PC-9 (cell line): Measurements from ENCODE around the gene EBP. TPM values are rescaled to one million over a fixed set of nuclear protein-coding genes. Genes with fewer than 3 reads are reported as not detected.

Source experiments
- BruUV-seq: library from RNA; stranded (reverse); fragments of 400-500 nt; replicated peaks from 2 replicates; lab custom pipeline; 2021; lab: Mats Ljungman, UMichigan
- CTCF ChIA-PET: fragments of 300-600 bp; sonication (Branson Sonifier 250); formaldehyde crosslinking; loops from one replicate; lab custom pipeline; 2022; ENCODE audit warnings: antibody characterized with exemption; lab: Charles Lee
- POLR2A ChIA-PET: fragments of 300-600 bp; sonication (Branson Sonifier 250); formaldehyde crosslinking; loops from one replicate; lab custom pipeline; 2022; ENCODE audit warnings: antibody characterized with exemption; ENCODE audit not compliant: unreplicated experiment; lab: Charles Lee
- DNase-seq, 2 experiments: peaks; one replicate each; pipeline versions ENCODE4 v3.0.0 to v3.0.0-alpha.2; 2015 to 2022; ENCODE audit warnings: mixed read lengths in 1 of 2
- H2AFZ ChIP-seq: fragments of 200-600 bp; sonication (generic); 2 replicates; pipeline ENCODE4 v1.8.1; 2017; ENCODE audit warnings: antibody characterized with exemption
- H3F3A ChIP-seq: fragments of 200-600 bp; sonication (generic); 2 replicates; pipeline ENCODE4 v1.8.1; 2017; ENCODE audit warnings: antibody characterized with exemption, mild to moderate bottlenecking, low read depth; ENCODE audit not compliant: insufficient read depth
- H3K27ac ChIP-seq: fragments of 200-600 bp; sonication (generic); 2 replicates; pipeline ENCODE4 v1.6.1; 2016; ENCODE audit warnings: mixed run types
- H3K27me3 ChIP-seq: fragments of 200-600 bp; sonication (generic); 2 replicates; pipeline ENCODE4 v1.6.1; 2016; ENCODE audit warnings: low read depth, mixed run types; ENCODE audit not compliant: insufficient read depth
- H3K36me3 ChIP-seq: fragments of 200-600 bp; sonication (generic); 2 replicates; pipeline ENCODE4 v1.6.1; 2016; ENCODE audit warnings: low read depth, mixed run types
- H3K4me1 ChIP-seq: fragments of 200-600 bp; sonication (generic); replicated peaks from 2 replicates; pipeline ENCODE4 v1.6.1; 2016; ENCODE audit warnings: mixed run types; ENCODE audit not compliant: insufficient read depth
- H3K4me2 ChIP-seq: fragments of 200-600 bp; sonication (generic); 2 replicates; pipeline ENCODE4 v1.6.1; 2017; ENCODE audit warnings: mixed run types
- H3K4me3 ChIP-seq: fragments of 200-600 bp; sonication (generic); 2 replicates; pipeline ENCODE4 v1.6.1; 2016; ENCODE audit warnings: mixed run types
- H3K79me2 ChIP-seq: fragments of 200-600 bp; sonication (generic); 2 replicates; pipeline ENCODE4 v1.6.1; 2017; ENCODE audit warnings: low read depth, mixed run types
- H3K9me2 ChIP-seq: fragments of 200-600 bp; sonication (generic); 2 replicates; pipeline ENCODE4 v1.8.1; 2017; ENCODE audit warnings: mild to moderate bottlenecking; ENCODE audit not compliant: insufficient read depth
- H3K9me3 ChIP-seq: fragments of 200-600 bp; sonication (generic); 2 replicates; pipeline ENCODE4 v1.8.1; 2016; ENCODE audit warnings: low read depth; ENCODE audit not compliant: insufficient read depth
- H4K20me1 ChIP-seq: fragments of 200-600 bp; sonication (generic); 2 replicates; pipeline ENCODE4 v1.8.1; 2017; ENCODE audit not compliant: insufficient read depth
- CTCF ChIP-seq: fragments of 200-600 bp; sonication (generic); conservative IDR thresholded peaks from 2 replicates; pipeline ENCODE4 v1.6.1; 2017; ENCODE audit warnings: mixed run types, antibody characterized with exemption, mild to moderate bottlenecking, moderate library complexity
- EZH2 ChIP-seq: fragments of 200-600 bp; sonication (generic); IDR thresholded peaks from 2 replicates; pipeline ENCODE4 v1.8.0; 2017; ENCODE audit warnings: antibody characterized with exemption, low read depth
- intact Hi-C: fragments of 100-400 bp; cut with micrococcal nuclease; formaldehyde crosslinking; loops from one replicate; pipeline ENCODE4 v1.10.0; 2022; ENCODE audit not compliant: unreplicated experiment
- total RNA-seq: library from RNA; stranded (reverse); gene quantifications from 2 replicates; pipeline ENCODE4 v1.2.3, GENCODE V29; 2021

EBP gene
- total RNA-seq, 1 experiment from 2014 or later = 113 TPM

- DNase-seq = peak in 1 of 2 experiments; percentile 59
- intact Hi-C loops = no loop called here
- H3K27ac ChIP-seq = peak overlapping the region; percentile 67
- H2AFZ ChIP-seq = no peak overlapping the region
- H3K4me3 ChIP-seq = no peak overlapping the region
- H3K9me3 ChIP-seq = no peaks in the 10 kb centered on the region
- H3K9me2 ChIP-seq = no peaks in the 10 kb centered on the region
- TF ChIP-seq EZH2 (no peak), CTCF (no peak)
- POLR2A ChIA-PET = no interaction called here
- H3K79me2 ChIP-seq = no peaks in the 10 kb centered on the region
- no peaks in the 10 kb centered on the region for H3K36me3 ChIP-seq
- H3F3A ChIP-seq = no peaks in the 10 kb centered on the region
- TSS peak; percentile 79 for BruUV-seq
- CTCF ChIA-PET = no interaction called here
- peak overlapping the region; percentile 28; the same call in 1 of the 2 replicates for H3K4me2 ChIP-seq
- no peaks in the 10 kb centered on the region; the same call in 1 of the 2 replicates for H3K4me1 ChIP-seq
- no peaks in the 10 kb centered on the region for H3K27me3 ChIP-seq
- no peaks in the 10 kb centered on the region for H4K20me1 ChIP-seq
These were observed 9.9 kb downstream of the EBP start for GRCh38 chrX:48531358-48531959.

- intact Hi-C loops = no loop called here
- H3K79me2 ChIP-seq = no peaks in the 10 kb centered on the region
- ChIA-PET POLR2A (no interaction called here), CTCF (no interaction called here)
- H3K4me2 ChIP-seq = peak overlapping the region; percentile 28; the same call in 1 of the 2 replicates
- H4K20me1 ChIP-seq = no peaks in the 10 kb centered on the region
- no peak for DNase-seq
- no peak overlapping the region for H2AFZ ChIP-seq
- no peaks in the 10 kb centered on the region; the same call in 1 of the 2 replicates for H3K4me1 ChIP-seq
- no peaks in the 10 kb centered on the region for H3K9me3 ChIP-seq
- H3K36me3 ChIP-seq = no peaks in the 10 kb centered on the region
- no TSS peak for BruUV-seq
- no peaks in the 10 kb centered on the region for H3F3A ChIP-seq
- TF ChIP-seq EZH2 (no peak), CTCF (no peak)
- no peaks in the 10 kb centered on the region for H3K9me2 ChIP-seq
- no peak overlapping the region for H3K4me3 ChIP-seq
- H3K27me3 ChIP-seq = no peaks in the 10 kb centered on the region
- H3K27ac ChIP-seq = peak overlapping the region; percentile 67
These were observed 10.6 kb downstream of the EBP start for GRCh38 chrX:48532161-48532560.

- intact Hi-C loops = no loop called here
- H3K36me3 ChIP-seq = no peaks in the 10 kb centered on the region
- TF ChIP-seq EZH2 (no peak), CTCF (no peak)
- no peaks in the 10 kb centered on the region for H3K27me3 ChIP-seq
- no peak overlapping the region for H2AFZ ChIP-seq
- no peak overlapping the region for H3K4me3 ChIP-seq
- H3K9me3 ChIP-seq = no peaks in the 10 kb centered on the region
- H3F3A ChIP-seq = no peaks in the 10 kb centered on the region
- no peak overlapping the region for H3K4me2 ChIP-seq
- H3K79me2 ChIP-seq = no peaks in the 10 kb centered on the region
- no peak overlapping the region for H3K27ac ChIP-seq
- ChIA-PET CTCF (no interaction called here), POLR2A (no interaction called here)
- BruUV-seq = no TSS peak
- H4K20me1 ChIP-seq = no peaks in the 10 kb centered on the region
- no peaks in the 10 kb centered on the region; the same call in 1 of the 2 replicates for H3K4me1 ChIP-seq
- no peaks in the 10 kb centered on the region for H3K9me2 ChIP-seq
- DNase-seq = no peak
These were observed 11.6 kb downstream of the EBP start for GRCh38 chrX:48533165-48533564.
